Keratinocyte (primary cell): Measurements from ENCODE around the gene ACD. TPM values are rescaled to one million over a fixed set of nuclear protein-coding genes. Genes with fewer than 3 reads are reported as not detected.

Experiments used
- DNase-seq: peaks from one replicate; pipeline ENCODE4 v3.0.0-alpha.2; 2011; ENCODE audit warnings: low read depth, missing footprints, low spot score
- FAIRE-seq: peaks from 2 replicates; lab custom pipeline; 2011; peaks lifted over from hg19 to GRCh38; lab: Jason Lieb, UNC
- H2AFZ ChIP-seq: 2 replicates; pipeline ENCODE4 v1.6.0; 2012; ENCODE audit warnings: low read length, control low read depth, inconsistent platforms; ENCODE audit not compliant: control insufficient read depth
- H3K27ac ChIP-seq: 2 replicates; pipeline ENCODE4 v1.5.1; 2011; ENCODE audit warnings: low read length; ENCODE audit not compliant: control insufficient read depth, insufficient read depth
- H3K27me3 ChIP-seq: 3 replicates; pipeline ENCODE4 v1.6.0; 2011; ENCODE audit warnings: low read length; ENCODE audit not compliant: control insufficient read depth, insufficient read depth; ENCODE audit errors: extremely low read depth
- H3K36me3 ChIP-seq, 2 experiments: 2 replicates in 1 of 2; 3 replicates in 1 of 2; pipeline ENCODE4 v1.5.1; 2011; ENCODE audit warnings: low read length in 2 of 2, mild to moderate bottlenecking in 1 of 2; ENCODE audit not compliant: control insufficient read depth in 2 of 2, insufficient read depth in 2 of 2; ENCODE audit errors: extremely low read depth in 1 of 2
- H3K4me1 ChIP-seq: 3 replicates; pipeline ENCODE4 v1.5.1; 2011; ENCODE audit warnings: low read length; ENCODE audit not compliant: control insufficient read depth, insufficient read depth; ENCODE audit errors: extremely low read depth
- H3K4me2 ChIP-seq: 3 replicates; pipeline ENCODE4 v1.6.0; 2011; ENCODE audit warnings: low read depth, low read length; ENCODE audit not compliant: control insufficient read depth, insufficient read depth; ENCODE audit errors: extremely low read depth
- H3K4me3 ChIP-seq, 3 experiments: fragments of 200-600 bp in 1 of 3; sonication (generic) in 1 of 3; 2 replicates in 2 of 3; 3 replicates in 1 of 3; pipeline ENCODE4 v1.5.1; 2011 to 2016; ENCODE audit warnings: low read length in 3 of 3, mild to moderate bottlenecking in 3 of 3, control low read depth in 2 of 3, inconsistent platforms in 1 of 3, low read depth in 1 of 3, mixed read lengths in 1 of 3, mixed run types in 1 of 3, moderate library complexity in 1 of 3; ENCODE audit not compliant: control insufficient read depth in 2 of 3, insufficient read depth in 2 of 3; ENCODE audit errors: extremely low read depth in 1 of 3
- H3K79me2 ChIP-seq: 2 replicates; pipeline ENCODE4 v1.6.0; 2012; ENCODE audit warnings: low read length; ENCODE audit not compliant: control insufficient read depth, insufficient read depth
- H3K9ac ChIP-seq: 3 replicates; pipeline ENCODE4 v1.6.0; 2011; ENCODE audit warnings: low read length; ENCODE audit not compliant: control insufficient read depth, insufficient read depth; ENCODE audit errors: extremely low read depth
- H3K9me1 ChIP-seq: 3 replicates; pipeline ENCODE4 v1.6.0; 2011; ENCODE audit warnings: low read length; ENCODE audit not compliant: control insufficient read depth, insufficient read depth; ENCODE audit errors: extremely low read depth
- H3K9me3 ChIP-seq: 2 replicates; pipeline ENCODE4 v1.5.1; 2012; ENCODE audit warnings: low read depth, low read length; ENCODE audit not compliant: control insufficient read depth
- H4K20me1 ChIP-seq: 3 replicates; pipeline ENCODE4 v1.6.0; 2011; ENCODE audit warnings: low read length; ENCODE audit not compliant: control insufficient read depth, insufficient read depth; ENCODE audit errors: extremely low read depth
- EZH2 ChIP-seq: IDR thresholded peaks from one replicate; pipeline ENCODE4 v1.6.1; 2012; ENCODE audit warnings: inconsistent platforms, mild to moderate bottlenecking, low read length, moderate library complexity
- dilution Hi-C: fragments of 300-500 bp; cut with MboI; formaldehyde crosslinking; loops from one replicate; pipeline ENCODE4 v1.7.0; 2020; ENCODE audit warnings: low sequenced_read_pairs; ENCODE audit not compliant: extremely low pct_ligation_motif_present
- polyA plus RNA-seq, 5 experiments: library from polyadenylated mRNA; depleted of rRNA in 3 of 5; stranded (reverse) in 3 of 5; stranded (forward) in 1 of 5; unstranded in 1 of 5; fragments of >200 nt; gene quantifications; 1 replicate in 1 of 5; 2 replicates in 3 of 5; 3 replicates in 1 of 5; pipeline versions ENCODE4 v1.2.1 to v1.2.3, GENCODE V29; 2011 to 2012; ENCODE audit warnings: missing spikeins in 2 of 5, low read depth in 1 of 5, low replicate concordance in 1 of 5
- TF ChIP-seq, protein P1 (sequence below), 3 experiments: IDR thresholded peaks in 1 of 3; conservative IDR thresholded peaks in 1 of 3; optimal IDR thresholded peaks in 1 of 3; 2 replicates in 2 of 3; 3 replicates in 1 of 3; pipeline versions ENCODE3 to v1.5.1; 2011; ENCODE audit warnings: low read length in 3 of 3, mild to moderate bottlenecking in 3 of 3, moderate library complexity in 2 of 3, control low read depth in 1 of 3, inconsistent platforms in 1 of 3; ENCODE audit not compliant: insufficient read depth in 2 of 3; ENCODE audit errors: extremely low read depth in 1 of 3

ACD gene
- polyA plus RNA-seq, 1 donor (not counting 4 experiments of a cell fraction or from before 2014, with no cell fraction given) = 12.9 TPM

DNA sequence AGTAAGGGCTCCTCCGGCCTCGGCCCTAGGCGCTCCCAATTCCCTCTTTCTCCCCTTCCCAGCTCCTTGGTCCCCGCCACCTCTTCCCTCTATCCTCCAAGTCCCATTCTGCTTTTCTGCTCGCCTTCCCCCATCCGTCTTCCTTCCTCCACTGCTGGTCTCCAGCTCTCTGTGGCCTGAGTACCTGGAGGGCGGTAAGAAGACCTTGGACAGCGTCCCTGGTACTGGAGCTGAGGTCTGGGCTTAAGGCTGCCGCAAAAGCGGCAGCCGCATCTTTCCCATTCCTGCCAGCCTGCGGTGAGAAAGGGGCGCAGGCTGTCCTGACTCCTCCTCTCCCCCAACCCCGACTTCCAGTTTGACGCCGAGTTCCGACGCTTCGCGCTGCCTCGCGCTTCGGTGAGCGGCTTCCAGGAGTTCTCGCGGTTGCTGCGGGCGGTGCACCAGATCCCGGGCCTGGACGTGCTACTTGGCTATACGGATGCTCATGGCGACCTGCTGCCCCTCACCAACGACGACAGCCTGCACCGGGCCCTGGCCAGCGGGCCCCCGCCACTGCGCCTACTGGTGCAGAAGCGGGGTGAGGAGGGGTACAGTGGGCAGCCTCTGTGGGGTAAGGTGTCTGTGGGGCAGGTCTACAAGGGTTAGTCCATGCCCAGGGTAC, 1.2 kb upstream of the ACD start:
- DNase-seq (no peak), FAIRE-seq (no peak)
- dilution Hi-C loops = no loop called here
- no peak overlapping the region for H3K27ac ChIP-seq
- H3K36me3 ChIP-seq = peaks cover 1 to 9% of the 10 kb centered on the region in 2 experiments
- no peaks in the 10 kb centered on the region for H3K9me1 ChIP-seq
- H3K4me1 ChIP-seq = peaks cover 9% of the 10 kb centered on the region
- H3K9me3 ChIP-seq = no peaks in the 10 kb centered on the region
- TF ChIP-seq, protein P1, sequence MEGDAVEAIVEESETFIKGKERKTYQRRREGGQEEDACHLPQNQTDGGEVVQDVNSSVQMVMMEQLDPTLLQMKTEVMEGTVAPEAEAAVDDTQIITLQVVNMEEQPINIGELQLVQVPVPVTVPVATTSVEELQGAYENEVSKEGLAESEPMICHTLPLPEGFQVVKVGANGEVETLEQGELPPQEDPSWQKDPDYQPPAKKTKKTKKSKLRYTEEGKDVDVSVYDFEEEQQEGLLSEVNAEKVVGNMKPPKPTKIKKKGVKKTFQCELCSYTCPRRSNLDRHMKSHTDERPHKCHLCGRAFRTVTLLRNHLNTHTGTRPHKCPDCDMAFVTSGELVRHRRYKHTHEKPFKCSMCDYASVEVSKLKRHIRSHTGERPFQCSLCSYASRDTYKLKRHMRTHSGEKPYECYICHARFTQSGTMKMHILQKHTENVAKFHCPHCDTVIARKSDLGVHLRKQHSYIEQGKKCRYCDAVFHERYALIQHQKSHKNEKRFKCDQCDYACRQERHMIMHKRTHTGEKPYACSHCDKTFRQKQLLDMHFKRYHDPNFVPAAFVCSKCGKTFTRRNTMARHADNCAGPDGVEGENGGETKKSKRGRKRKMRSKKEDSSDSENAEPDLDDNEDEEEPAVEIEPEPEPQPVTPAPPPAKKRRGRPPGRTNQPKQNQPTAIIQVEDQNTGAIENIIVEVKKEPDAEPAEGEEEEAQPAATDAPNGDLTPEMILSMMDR (optimal IDR thresholded peaks at IDR 0.05 in 1 of 3, IDR thresholded peaks at IDR 0.05 in 1 of 3, conservative IDR thresholded peaks at IDR 0.05 in 1 of 3; ENCODE audit: extremely low read depth in 1 of 3, insufficient read depth in 2 of 3, low read length in 3 of 3) = no peak
- no peak for TF ChIP-seq EZH2
- H3K79me2 ChIP-seq = peaks cover 12% of the 10 kb centered on the region
- H4K20me1 ChIP-seq = no peaks in the 10 kb centered on the region
- H3K27me3 ChIP-seq = no peaks in the 10 kb centered on the region
- H2AFZ ChIP-seq = no peak overlapping the region
- H3K9ac ChIP-seq = no peak overlapping the region
- peak overlapping the region in 1 of 3 experiments; percentile 98 for H3K4me3 ChIP-seq
- H3K4me2 ChIP-seq = peak overlapping the region; percentile 96

DNA sequence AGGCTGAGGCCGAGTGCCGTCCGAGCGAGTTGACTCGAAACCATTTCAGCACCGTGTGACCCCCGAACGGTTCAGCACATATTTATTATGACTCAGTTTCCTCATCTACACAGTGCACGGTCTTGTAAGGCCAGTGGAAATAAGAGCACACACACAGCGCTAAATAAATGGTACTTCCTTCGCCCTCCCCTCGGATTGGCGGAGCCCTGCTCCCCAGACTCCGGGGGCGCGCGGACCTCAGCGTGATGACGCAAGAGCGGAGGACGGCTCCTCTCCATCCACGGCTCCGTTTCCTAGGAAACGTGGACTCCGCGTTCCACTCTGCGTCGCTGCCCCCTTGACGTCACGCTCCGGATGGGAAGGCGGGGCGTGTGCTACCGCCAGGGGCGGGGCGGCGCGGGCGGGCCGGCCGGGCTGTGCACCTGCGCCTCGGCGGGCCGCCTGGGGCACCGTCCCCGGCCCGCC, 536 bp upstream of the ACD start, which contains the start of gene PARD6A:
PARD6A (plus strand) TSS at position 397 of the 465 bp plus-strand sequence. CDS start 79 bp downstream, outside the sequence.
- DNase-seq = peak; percentile 58
- Histone ChIP-seq H3K9me3 (no peaks in the 10 kb centered on the region), H3K9ac (peak within 1 kb of the TSS; percentile 81), H3K4me3 (peak within 1 kb of the TSS; percentile 82 to 98 (median 85)), H3K36me3 (peaks cover 1 to 9% of the 10 kb centered on the region in 2 experiments), H4K20me1 (no peaks in the 10 kb centered on the region), H3K79me2 (peaks cover 12% of the 10 kb centered on the region), H3K27ac (peak within 1 kb of the TSS; percentile 81), H3K27me3 (peaks cover under 1% of the 10 kb centered on the region), H3K9me1 (no peaks in the 10 kb centered on the region), H2AFZ (peak within 1 kb of the TSS; percentile 98), H3K4me2 (peak within 1 kb of the TSS; percentile 96), H3K4me1 (peaks cover 9% of the 10 kb centered on the region)
- TF ChIP-seq EZH2 = no peak
- TF ChIP-seq, protein P1 (optimal IDR thresholded peaks at IDR 0.05 in 1 of 3, IDR thresholded peaks at IDR 0.05 in 1 of 3, conservative IDR thresholded peaks at IDR 0.05 in 1 of 3; ENCODE audit: extremely low read depth in 1 of 3, insufficient read depth in 2 of 3, low read length in 3 of 3) = no peak
- peak; percentile 60 for FAIRE-seq
- dilution Hi-C loops = no loop called here
